GM12892 (cell line): ENCODE data around the gene PLD1.

ENCODE experiments used
- POLR2AphosphoS5 ChIP-seq: IDR thresholded peaks from 2 replicates; pipeline ENCODE4 v1.6.1; 2011; ENCODE audit warnings: low read depth, low read length, control low read depth
- TAF1 ChIP-seq: IDR thresholded peaks from 2 replicates; pipeline ENCODE4 v1.6.1; 2011; ENCODE audit warnings: low read depth, mild to moderate bottlenecking, control low read depth, low read length, borderline replicate concordance

GRCh38 chr3:171559586-171559985 lies 250.7 kb downstream of the PLD1 start:
- TF ChIP-seq POLR2AphosphoS5 (no peak), TAF1 (no peak)
